Activated T-helper 2 cell treated with anti-CD3 and anti-CD28 coated beads, Interferon-gamma antibody, Interleukin-2, Interleukin-4, amounts not matched to agents 10 μg/mL and 5 μg/mL and 100 μg/mL, durations not matched to agents 14 hours and 24 hours and 36 hours (primary cell): ENCODE data around the gene CAPN6. TPM values are rescaled to one million over a fixed set of nuclear protein-coding genes. Genes with fewer than 3 reads are reported as not detected.

Experiments used
- DNase-seq: peaks from one replicate; pipeline ENCODE4 v3.0.0; 2021; ENCODE audit warnings: low spot score
- H3K27ac Mint-ChIP-seq: one replicate; pipeline ENCODE4 v1.8.0; 2021; ENCODE audit warnings: mixed read lengths
- H3K27me3 Mint-ChIP-seq: one replicate; pipeline ENCODE4 v1.8.0; 2021; ENCODE audit warnings: low read depth, mixed read lengths
- H3K36me3 Mint-ChIP-seq: one replicate; pipeline ENCODE4 v1.8.0; 2021; ENCODE audit warnings: low read depth, mixed read lengths
- H3K4me1 Mint-ChIP-seq: one replicate; pipeline ENCODE4 v1.8.0; 2021; ENCODE audit warnings: low read depth, mixed read lengths
- H3K4me3 Mint-ChIP-seq: one replicate; pipeline ENCODE4 v1.8.0; 2021; ENCODE audit warnings: low read depth, mild to moderate bottlenecking, moderate library complexity, mixed read lengths
- H3K9me3 Mint-ChIP-seq: one replicate; pipeline ENCODE4 v1.8.0; 2021; ENCODE audit warnings: mixed read lengths
- intact Hi-C: fragments of 100-400 bp; cut with micrococcal nuclease; formaldehyde crosslinking; loops from one replicate; pipeline ENCODE4 v1.15.1; 2023
- total RNA-seq: library from RNA; stranded (reverse); gene quantifications from 2 replicates; pipeline ENCODE4 v1.2.3, GENCODE V29; 2022

Gene CAPN6
- total RNA-seq, 1 donor from 2014 or later, result not detected

DNA sequence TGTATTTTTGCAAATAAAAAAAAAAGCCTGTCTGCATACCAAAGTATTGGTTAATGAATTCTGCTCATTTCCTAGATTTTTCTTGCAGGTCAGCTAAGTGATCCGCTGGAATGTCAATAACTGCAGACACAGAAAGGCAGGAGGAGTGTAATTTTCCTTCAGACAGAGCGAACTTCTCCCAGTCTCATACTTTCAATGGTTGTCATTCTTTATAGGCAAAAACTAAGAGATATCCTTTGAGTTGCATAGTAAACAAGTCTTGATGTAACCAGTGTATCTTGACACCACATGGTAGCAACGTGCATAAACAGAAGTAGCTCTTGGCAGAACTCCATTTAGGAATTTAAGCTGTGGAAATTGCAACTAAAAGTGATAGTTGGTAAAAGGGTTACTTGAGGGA is 8.2 kb downstream of the CAPN6 start:
- Mint-ChIP-seq H3K4me1 (no peaks in the 10 kb centered on the region), H3K27ac (no peak overlapping the region), H3K36me3 (no peaks in the 10 kb centered on the region), H3K4me3 (no peak overlapping the region), H3K9me3 (no peaks in the 10 kb centered on the region), H3K27me3 (no peaks in the 10 kb centered on the region)
- no peak for DNase-seq
- intact Hi-C loops, result no loop called here

DNA sequence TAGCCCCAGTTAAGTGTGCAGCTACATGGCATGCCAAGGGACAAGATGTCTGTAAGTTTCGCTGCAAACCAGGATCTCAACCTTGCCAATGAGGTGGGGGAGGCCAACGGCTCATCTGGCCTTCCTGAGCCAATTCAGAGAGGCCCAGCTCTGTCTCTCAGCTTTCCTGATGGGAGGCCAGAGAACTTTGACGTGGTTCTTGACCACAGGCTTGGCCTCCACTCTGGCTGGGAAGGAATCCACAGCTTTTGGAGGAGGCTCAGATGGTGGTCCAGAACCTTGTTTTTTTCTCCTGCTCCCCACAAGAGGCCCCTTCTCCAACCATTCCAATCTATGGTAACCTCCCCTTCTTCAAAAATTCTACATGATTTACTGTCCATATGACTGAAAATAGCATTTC is 9.8 kb downstream of the CAPN6 start:
- Mint-ChIP-seq H3K9me3 (no peaks in the 10 kb centered on the region), H3K27ac (no peak overlapping the region), H3K4me3 (no peak overlapping the region), H3K27me3 (no peaks in the 10 kb centered on the region), H3K4me1 (no peaks in the 10 kb centered on the region), H3K36me3 (no peaks in the 10 kb centered on the region)
- intact Hi-C loops, result no loop called here
- no peak for DNase-seq

GRCh38 chrX:111259559-111259958 is 10.7 kb downstream of the CAPN6 start:
- Mint-ChIP-seq H3K27ac (no peak overlapping the region), H3K4me3 (no peak overlapping the region), H3K4me1 (no peaks in the 10 kb centered on the region), H3K9me3 (no peaks in the 10 kb centered on the region), H3K27me3 (no peaks in the 10 kb centered on the region), H3K36me3 (no peaks in the 10 kb centered on the region)
- intact Hi-C loops, result no loop called here
- no peak for DNase-seq

DNA sequence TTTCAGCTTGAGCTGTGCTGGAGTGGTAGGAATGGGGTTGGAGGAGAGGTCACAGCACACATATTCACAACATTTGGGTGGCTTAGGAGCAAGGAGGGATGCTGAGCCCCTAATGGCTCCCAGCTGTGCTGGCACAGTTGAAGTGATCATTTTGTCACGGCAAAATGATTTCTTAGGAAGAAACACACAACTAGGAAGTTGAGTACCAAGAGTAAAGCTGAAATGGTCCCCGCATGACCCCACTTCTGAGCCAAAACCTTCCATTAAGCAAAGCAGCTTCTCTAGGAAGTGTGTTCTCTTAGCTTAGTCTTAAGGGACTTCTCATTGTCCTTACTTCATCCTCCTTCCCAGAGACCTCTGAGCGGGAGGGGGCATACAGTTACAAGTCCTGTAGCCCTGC is 12.6 kb downstream of the CAPN6 start:
- H3K36me3 Mint-ChIP-seq, result no peaks in the 10 kb centered on the region
- intact Hi-C loops, result no loop called here
- H3K4me3 Mint-ChIP-seq, result no peak overlapping the region

DNA sequence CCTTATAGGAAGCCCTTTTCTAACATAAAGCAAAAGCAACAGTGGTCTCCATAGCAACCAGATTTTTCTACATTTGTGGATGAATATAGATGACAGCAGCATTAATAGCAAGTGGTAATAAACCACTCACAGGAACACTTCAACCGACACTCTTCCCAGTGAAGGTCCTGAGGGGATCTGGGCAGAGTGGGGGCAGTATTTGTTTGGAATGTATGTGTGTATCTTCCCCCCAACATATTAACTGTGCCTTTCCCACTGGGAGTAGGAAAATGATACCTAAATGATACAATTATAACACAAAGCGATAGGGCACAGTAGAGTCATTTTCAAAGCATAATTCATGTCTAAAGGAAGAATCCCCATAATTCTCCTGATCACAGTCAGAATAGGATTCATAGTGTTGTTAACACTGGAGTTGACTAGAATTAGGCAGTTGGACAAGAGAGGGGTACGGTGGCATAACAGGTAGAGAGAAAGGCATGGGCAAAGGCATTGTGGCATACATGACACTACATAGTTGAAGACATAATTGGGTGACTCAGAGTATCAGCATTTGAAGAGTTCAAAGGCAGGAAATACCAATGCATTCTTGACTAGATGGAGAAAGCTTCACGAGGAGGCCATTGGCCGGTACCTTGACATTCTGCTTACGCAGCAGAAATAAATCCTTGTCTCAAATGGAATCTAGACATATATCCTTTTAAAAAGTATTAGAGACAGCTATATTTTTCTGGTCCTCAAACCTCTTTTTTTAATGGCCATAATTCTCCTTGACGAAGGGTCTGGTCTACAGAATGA is 15.2 kb downstream of the CAPN6 start:
- Mint-ChIP-seq H3K4me3 (no peak overlapping the region), H3K36me3 (no peaks in the 10 kb centered on the region), H3K4me1 (no peaks in the 10 kb centered on the region), H3K27ac (no peak overlapping the region), H3K9me3 (no peaks in the 10 kb centered on the region), H3K27me3 (no peaks in the 10 kb centered on the region)
- DNase-seq, result no peak
- intact Hi-C loops, result no loop called here

More for the DNA sequence above, 12.6 kb downstream of the CAPN6 start:
- no peak overlapping the region for H3K27ac Mint-ChIP-seq
- H3K9me3 Mint-ChIP-seq, result no peaks in the 10 kb centered on the region
- DNase-seq, result no peak
- no peaks in the 10 kb centered on the region for H3K27me3 Mint-ChIP-seq
- no peaks in the 10 kb centered on the region for H3K4me1 Mint-ChIP-seq

- Mint-ChIP-seq H3K9me3 (no peaks in the 10 kb centered on the region), H3K4me1 (peaks cover 3% of the 10 kb centered on the region), H3K27me3 (no peaks in the 10 kb centered on the region), H3K36me3 (no peaks in the 10 kb centered on the region), H3K27ac (no peak overlapping the region), H3K4me3 (no peak overlapping the region)
- DNase-seq, result no peak
- intact Hi-C loops, result loop anchor here (5.0 kb wide), 2 partner anchors 252 to 792 kb away; no protein-coding TSS in a partner anchor
These were observed 26.0 kb downstream of the CAPN6 start for GRCh38 chrX:111244235-111244750.

- no peak for DNase-seq
- Mint-ChIP-seq H3K4me3 (no peak overlapping the region), H3K36me3 (no peaks in the 10 kb centered on the region), H3K9me3 (no peaks in the 10 kb centered on the region), H3K4me1 (no peaks in the 10 kb centered on the region), H3K27me3 (peaks cover 1% of the 10 kb centered on the region), H3K27ac (no peak overlapping the region)
- intact Hi-C loops, result no loop called here
These were observed 53.9 kb downstream of the CAPN6 start for GRCh38 chrX:111216293-111216801.

GRCh38 chrX:111207851-111208250 is 62.4 kb downstream of the CAPN6 start:
- intact Hi-C loops, result no loop called here
- DNase-seq, result no peak
- Mint-ChIP-seq H3K27ac (no peak overlapping the region), H3K27me3 (peaks cover 1% of the 10 kb centered on the region), H3K9me3 (no peaks in the 10 kb centered on the region), H3K4me1 (no peaks in the 10 kb centered on the region), H3K36me3 (no peaks in the 10 kb centered on the region), H3K4me3 (no peak overlapping the region)

GRCh38 chrX:111200327-111200726 is 70.0 kb downstream of the CAPN6 start:
- no peaks in the 10 kb centered on the region for H3K9me3 Mint-ChIP-seq
- DNase-seq, result no peak
- H3K4me3 Mint-ChIP-seq, result no peak overlapping the region
- H3K27me3 Mint-ChIP-seq, result peaks cover 3% of the 10 kb centered on the region
- intact Hi-C loops, result no loop called here
- H3K36me3 Mint-ChIP-seq, result no peaks in the 10 kb centered on the region
- H3K4me1 Mint-ChIP-seq, result no peaks in the 10 kb centered on the region
- no peak overlapping the region for H3K27ac Mint-ChIP-seq

- Mint-ChIP-seq H3K4me1 (no peaks in the 10 kb centered on the region), H3K4me3 (no peak overlapping the region), H3K36me3 (no peaks in the 10 kb centered on the region), H3K27me3 (peaks cover 3% of the 10 kb centered on the region), H3K27ac (no peak overlapping the region), H3K9me3 (no peaks in the 10 kb centered on the region)
- DNase-seq, result no peak
- intact Hi-C loops, result no loop called here
These were observed 70.8 kb downstream of the CAPN6 start for GRCh38 chrX:111199505-111199904.

Other genes starting within 250 kb of the CAPN6 start
- gene PAK3, start 174.3 kb downstream of the CAPN6 start, total RNA-seq, result 0.25 and 0.51 TPM in 2 replicates
- not detected in 2 replicates for gene DCX, start 141.7 kb upstream of the CAPN6 start, total RNA-seq
- not detected in 2 replicates for gene SERTM2, start 241.2 kb upstream of the CAPN6 start, total RNA-seq